HepG2 (cell line): ENCODE data around the gene CTLA4. TPM values are rescaled to one million over a fixed set of nuclear protein-coding genes. Genes with fewer than 3 reads are reported as not detected.

ENCODE experiments used
- ATF5 ChIP-seq: sonication (generic); formaldehyde crosslinking; IDR thresholded peaks from 2 replicates; pipeline ENCODE4 v1.4.0; 2020; ENCODE audit warnings: mild to moderate bottlenecking, low read depth, missing genetic modification reagents
- ERF ChIP-seq: IDR thresholded peaks from 2 replicates; pipeline ENCODE4 v1.6.1; 2018; ENCODE audit warnings: missing biosample characterization, missing genetic modification reagents
- GTF2F1 ChIP-seq: fragments of 150-350 bp; IDR thresholded peaks from 2 replicates; pipeline ENCODE4 v1.6.1; 2014; ENCODE audit warnings: low read length
- NFAT5 ChIP-seq: sonication (generic); formaldehyde crosslinking; IDR thresholded peaks from 2 replicates; pipeline ENCODE4 v1.4.0; 2020; ENCODE audit warnings: missing genetic modification reagents
- TRIM24 ChIP-seq: sonication (generic); formaldehyde crosslinking; IDR thresholded peaks from 2 replicates; pipeline ENCODE4 v1.8.0; 2022; ENCODE audit warnings: mild to moderate bottlenecking, missing genetic modification reagents
- ZNF501 ChIP-seq: sonication (generic); formaldehyde crosslinking; IDR thresholded peaks from 2 replicates; pipeline ENCODE4 v1.5.1; 2020; ENCODE audit warnings: mild to moderate bottlenecking, moderate library complexity, missing genetic modification reagents
- polyA plus RNA-seq, 8 experiments: library from polyadenylated mRNA; depleted of rRNA in 3 of 8; stranded (reverse) in 7 of 8; unstranded in 1 of 8; fragments of >200 nt; fragmentation: Illumina TruSeq in 4 of 8; extraction: Trizol in 4 of 8; gene quantifications; 2 replicates each; pipeline versions ENCODE4 v1.2.1 to v1.2.3, GENCODE V29; 2011 to 2016; ENCODE audit warnings: low read depth in 4 of 8, missing spikeins in 1 of 8, mixed read lengths in 1 of 8; ENCODE audit not compliant: insufficient read depth in 1 of 8
- total RNA-seq, 5 experiments: library from RNA; depleted of rRNA; stranded (reverse); fragments of >200 nt; fragmentation: Illumina TruSeq; extraction: Trizol; gene quantifications; 2 replicates each; pipeline ENCODE4 v1.2.3, GENCODE V29; 2016; ENCODE audit warnings: low read depth in 1 of 5
- TF ChIP-seq, protein P1 (sequence below): sonication (generic); formaldehyde crosslinking; IDR thresholded peaks from 2 replicates; pipeline ENCODE4 v1.4.0; 2020; ENCODE audit warnings: mild to moderate bottlenecking, missing genetic modification reagents

The CTLA4 gene
- total and polyA plus RNA-seq, 2 of the 13 experiments (the other 11 are each of a cell fraction or from before 2014, with no cell fraction given) = 0.16 TPM; not detected in 1

DNA sequence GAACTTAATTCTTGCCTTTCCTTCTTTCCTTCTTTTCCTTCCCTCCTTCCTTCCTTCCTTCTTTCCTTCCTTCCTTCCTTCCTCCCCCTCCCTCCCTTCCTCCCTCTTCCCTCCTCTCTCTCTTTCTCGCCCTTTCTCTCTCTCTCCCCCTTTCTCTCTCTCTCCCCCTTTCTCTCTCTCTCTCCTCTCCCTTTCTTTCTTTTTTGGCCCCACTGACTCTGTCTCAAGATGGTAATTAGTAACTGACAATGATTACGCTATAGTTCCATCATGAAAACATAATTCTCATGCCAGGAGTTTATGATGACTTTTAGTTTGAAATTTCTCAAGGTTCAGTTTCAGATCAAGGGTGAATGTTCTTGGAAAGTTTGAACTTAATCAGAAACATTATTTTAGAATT, 14.8 kb upstream of the CTLA4 start (continued):
- TF ChIP-seq, protein P1, sequence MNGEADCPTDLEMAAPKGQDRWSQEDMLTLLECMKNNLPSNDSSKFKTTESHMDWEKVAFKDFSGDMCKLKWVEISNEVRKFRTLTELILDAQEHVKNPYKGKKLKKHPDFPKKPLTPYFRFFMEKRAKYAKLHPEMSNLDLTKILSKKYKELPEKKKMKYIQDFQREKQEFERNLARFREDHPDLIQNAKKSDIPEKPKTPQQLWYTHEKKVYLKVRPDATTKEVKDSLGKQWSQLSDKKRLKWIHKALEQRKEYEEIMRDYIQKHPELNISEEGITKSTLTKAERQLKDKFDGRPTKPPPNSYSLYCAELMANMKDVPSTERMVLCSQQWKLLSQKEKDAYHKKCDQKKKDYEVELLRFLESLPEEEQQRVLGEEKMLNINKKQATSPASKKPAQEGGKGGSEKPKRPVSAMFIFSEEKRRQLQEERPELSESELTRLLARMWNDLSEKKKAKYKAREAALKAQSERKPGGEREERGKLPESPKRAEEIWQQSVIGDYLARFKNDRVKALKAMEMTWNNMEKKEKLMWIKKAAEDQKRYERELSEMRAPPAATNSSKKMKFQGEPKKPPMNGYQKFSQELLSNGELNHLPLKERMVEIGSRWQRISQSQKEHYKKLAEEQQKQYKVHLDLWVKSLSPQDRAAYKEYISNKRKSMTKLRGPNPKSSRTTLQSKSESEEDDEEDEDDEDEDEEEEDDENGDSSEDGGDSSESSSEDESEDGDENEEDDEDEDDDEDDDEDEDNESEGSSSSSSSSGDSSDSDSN (CRISPR knock-in tag) = no peak
- TF ChIP-seq TRIM24 (CRISPR knock-in tag) = no peak
- no peak for TF ChIP-seq GTF2F1
- TF ChIP-seq ZNF501 (CRISPR knock-in tag) = no peak
- TF ChIP-seq ATF5 (CRISPR knock-in tag) = no peak
- TF ChIP-seq ERF (CRISPR knock-in tag) = no peak
- TF ChIP-seq NFAT5 (CRISPR knock-in tag) = no peak
